ENCODE data around the gene FAM81A. TPM values are rescaled to one million over a fixed set of nuclear protein-coding genes. Genes with fewer than 3 reads are reported as not detected.
"Not testable (repeated sequence)": the region's sequence is repeated elsewhere in the genome, so short reads cannot be mapped to it uniquely, and the experiment has no call there.

Gene FAM81A
- total RNA-seq, 4 donors from 2014 or later = 0.15 to 1.3 (median 0.68) TPM

DNA sequence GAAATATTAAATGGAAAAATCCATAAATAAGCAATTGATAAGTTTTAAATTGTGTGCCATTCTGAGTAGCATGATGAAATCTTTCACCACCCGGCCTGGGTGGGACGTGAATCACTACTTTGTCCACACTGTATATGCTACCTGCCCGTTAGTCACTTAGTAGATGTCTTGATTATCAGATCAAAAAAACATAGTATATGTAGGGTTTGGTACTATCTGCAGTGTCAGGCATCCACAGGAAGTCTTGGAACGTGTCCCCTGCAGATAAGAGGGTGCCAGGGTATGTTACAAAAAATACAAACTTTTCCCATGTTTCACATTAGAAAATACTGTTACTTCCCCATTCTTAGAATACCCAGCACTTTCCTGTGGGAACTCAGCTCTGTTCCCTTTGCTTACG, 35.2 kb downstream of the FAM81A start:
- no peak overlapping the region for H3K27ac ChIP-seq
- H3K4me3 ChIP-seq = no peak overlapping the region
- H3K9me3 ChIP-seq = no peaks in the 10 kb centered on the region
- 66 to 67% methylated on average over 2 to 5 of the region's 5 CpGs for WGBS, 2 donors (ENCODE audit: low coverage in 1 of 2)
- no peaks in the 10 kb centered on the region for H3K4me1 ChIP-seq
- TF ChIP-seq EP300 (IDR thresholded peaks at IDR 0.05) (no peak), POLR2A (IDR thresholded peaks at IDR 0.05) (no peak), POLR2AphosphoS5 (IDR thresholded peaks at IDR 0.05) (no peak)
- TF ChIP-seq, protein P1, sequence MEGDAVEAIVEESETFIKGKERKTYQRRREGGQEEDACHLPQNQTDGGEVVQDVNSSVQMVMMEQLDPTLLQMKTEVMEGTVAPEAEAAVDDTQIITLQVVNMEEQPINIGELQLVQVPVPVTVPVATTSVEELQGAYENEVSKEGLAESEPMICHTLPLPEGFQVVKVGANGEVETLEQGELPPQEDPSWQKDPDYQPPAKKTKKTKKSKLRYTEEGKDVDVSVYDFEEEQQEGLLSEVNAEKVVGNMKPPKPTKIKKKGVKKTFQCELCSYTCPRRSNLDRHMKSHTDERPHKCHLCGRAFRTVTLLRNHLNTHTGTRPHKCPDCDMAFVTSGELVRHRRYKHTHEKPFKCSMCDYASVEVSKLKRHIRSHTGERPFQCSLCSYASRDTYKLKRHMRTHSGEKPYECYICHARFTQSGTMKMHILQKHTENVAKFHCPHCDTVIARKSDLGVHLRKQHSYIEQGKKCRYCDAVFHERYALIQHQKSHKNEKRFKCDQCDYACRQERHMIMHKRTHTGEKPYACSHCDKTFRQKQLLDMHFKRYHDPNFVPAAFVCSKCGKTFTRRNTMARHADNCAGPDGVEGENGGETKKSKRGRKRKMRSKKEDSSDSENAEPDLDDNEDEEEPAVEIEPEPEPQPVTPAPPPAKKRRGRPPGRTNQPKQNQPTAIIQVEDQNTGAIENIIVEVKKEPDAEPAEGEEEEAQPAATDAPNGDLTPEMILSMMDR (IDR thresholded peaks at IDR 0.05) = no peak
- ATAC-seq = no peak
- no peaks in the 10 kb centered on the region for H3K36me3 ChIP-seq
- H3K27me3 ChIP-seq = no peaks in the 10 kb centered on the region

DNA sequence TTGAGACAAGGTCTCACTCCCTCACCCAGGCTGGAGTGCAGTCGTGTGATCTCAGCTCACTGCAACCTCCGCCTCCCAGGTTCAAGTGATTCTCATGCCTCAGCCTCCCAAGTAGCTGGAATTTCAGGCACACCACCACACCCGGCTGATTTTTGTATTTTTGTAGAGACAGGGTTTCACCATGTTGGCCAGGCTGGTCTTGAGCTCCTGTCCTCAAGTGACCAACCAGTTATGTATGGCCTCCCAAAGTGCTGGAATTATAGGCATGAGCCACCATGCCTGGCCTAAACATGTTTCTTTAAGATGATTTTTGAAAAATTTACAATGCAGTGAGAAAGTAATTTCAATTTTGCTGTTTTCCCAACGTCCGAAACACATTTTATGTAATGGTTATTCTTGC, 37.2 kb downstream of the FAM81A start:
- ATAC-seq = not testable (repeated sequence)

DNA sequence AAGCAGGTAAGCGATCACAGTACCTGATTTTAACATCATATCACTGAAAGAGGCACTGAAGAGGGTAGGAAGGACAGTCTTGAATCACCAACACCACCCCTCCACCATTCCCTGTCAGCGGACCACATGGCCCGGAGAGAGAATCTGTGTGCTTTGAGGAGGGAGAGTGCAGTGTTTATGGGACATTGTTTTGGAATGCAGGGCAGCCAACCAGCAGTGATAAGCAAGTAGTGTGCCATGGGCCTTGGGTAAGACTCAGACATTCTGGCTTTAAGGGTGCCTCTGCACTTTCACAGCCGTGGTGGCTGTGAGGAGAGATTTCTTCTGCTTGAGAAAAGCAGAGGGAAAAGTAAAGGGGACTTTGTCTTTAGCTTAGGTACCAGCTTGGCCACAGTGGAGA, 46.4 kb downstream of the FAM81A start:
- H3K9me3 ChIP-seq = peaks cover 0 to 1% (median 0%) of the 10 kb centered on the region in 3 donors
- ATAC-seq = no peak

More for the DNA sequence above, 37.2 kb downstream of the FAM81A start:
- H3K9me3 ChIP-seq, H3K27me3 ChIP-seq, H3K4me3 ChIP-seq, H3K27ac ChIP-seq, H3K36me3 ChIP-seq, H3K4me1 ChIP-seq: not testable (repeated sequence)
- 86 to 100% methylated on average over 3 to 5 of the region's 5 CpGs for WGBS, 2 donors (ENCODE audit: low coverage in 1 of 2)

DNA sequence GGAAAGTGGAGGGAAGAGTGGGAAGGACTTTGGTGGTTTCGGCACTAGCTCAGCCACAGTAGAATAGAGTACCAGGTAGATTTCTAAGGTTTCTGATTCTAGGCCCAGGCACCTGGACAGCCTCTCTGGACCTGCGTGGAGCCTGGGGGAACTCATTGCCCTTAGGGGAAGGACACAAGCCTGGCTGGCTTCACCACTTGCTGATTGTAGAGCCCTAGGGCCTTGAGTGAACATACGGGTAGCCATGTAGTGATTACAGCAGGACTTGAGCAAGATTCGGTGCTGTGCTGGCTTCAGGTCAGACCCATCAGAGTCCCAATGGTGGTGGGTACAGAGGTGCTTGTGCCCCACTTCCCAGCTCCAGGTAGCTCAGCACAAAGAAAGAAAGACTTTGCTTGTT, 47.0 kb downstream of the FAM81A start:
- Histone ChIP-seq H3K9me3 (peaks cover 0 to 4% (median 0%) of the 10 kb centered on the region in 3 donors), H3K36me3 (no peaks in the 10 kb centered on the region), H3K27ac (no peak overlapping the region), H3K27me3 (no peaks in the 10 kb centered on the region), H3K4me1 (no peaks in the 10 kb centered on the region), H3K4me3 (no peak overlapping the region)
- no peak for ATAC-seq
- TF ChIP-seq POLR2A (IDR thresholded peaks at IDR 0.05) (no peak), EP300 (IDR thresholded peaks at IDR 0.05) (no peak), POLR2AphosphoS5 (IDR thresholded peaks at IDR 0.05) (no peak)
- TF ChIP-seq, protein P1 (IDR thresholded peaks at IDR 0.05) = no peak
- WGBS, 2 donors (ENCODE audit: low coverage in 1 of 2) = 82 to 91% methylated on average over 2 to 4 of the region's 4 CpGs

More for the DNA sequence above, 46.4 kb downstream of the FAM81A start:
- WGBS, 2 donors (ENCODE audit: low coverage in 1 of 2) = 88 to 100% methylated on average over 1 to 3 of the region's 4 CpGs
- Histone ChIP-seq H3K36me3 (no peaks in the 10 kb centered on the region), H3K4me1 (no peaks in the 10 kb centered on the region), H3K4me3 (no peak overlapping the region), H3K27me3 (no peaks in the 10 kb centered on the region), H3K27ac (no peak overlapping the region)
- TF ChIP-seq EP300 (IDR thresholded peaks at IDR 0.05) (no peak), POLR2AphosphoS5 (IDR thresholded peaks at IDR 0.05) (no peak), POLR2A (IDR thresholded peaks at IDR 0.05) (no peak)
- TF ChIP-seq, protein P1 (IDR thresholded peaks at IDR 0.05) = no peak

DNA sequence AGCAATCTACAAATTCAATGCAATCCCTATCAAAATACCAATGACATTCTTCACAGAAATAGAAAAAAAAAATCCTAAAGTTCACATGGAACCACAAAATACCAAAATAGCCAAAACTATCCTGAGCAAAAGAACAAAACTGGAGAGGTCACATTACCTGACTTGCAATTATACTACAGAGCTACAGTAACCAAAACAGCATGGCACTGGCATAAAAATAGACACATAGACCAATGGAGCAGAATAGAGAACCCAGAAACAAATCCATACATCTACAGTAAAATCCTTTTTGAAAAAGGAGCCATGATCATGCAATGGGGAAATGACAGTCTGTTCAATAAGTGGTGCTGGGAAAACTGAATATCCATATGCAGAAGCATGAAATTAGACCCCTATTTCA, 51.5 kb downstream of the FAM81A start:
- not testable (repeated sequence) for H3K9me3 ChIP-seq, H3K4me1 ChIP-seq, ATAC-seq, H3K4me3 ChIP-seq, H3K27ac ChIP-seq, H3K36me3 ChIP-seq, H3K27me3 ChIP-seq

DNA sequence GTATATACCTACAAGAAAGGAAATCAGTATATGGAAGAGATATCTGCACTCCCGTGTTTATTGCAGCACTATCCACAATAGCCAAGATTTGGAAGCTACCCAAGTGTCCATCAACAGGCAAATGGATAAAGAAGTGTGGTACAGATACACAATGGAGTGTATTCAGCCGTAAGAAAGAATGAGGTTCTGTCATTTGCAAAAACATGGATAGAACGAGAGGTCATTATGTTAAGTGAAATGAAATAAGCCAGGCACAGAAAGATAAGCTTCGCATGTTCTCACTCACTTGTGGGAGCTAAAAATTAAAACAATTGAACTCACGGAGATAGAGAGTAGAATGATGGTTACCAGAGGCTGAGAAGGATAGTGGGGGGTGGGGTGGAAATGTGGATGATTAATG, 53.1 kb downstream of the FAM81A start:
- ATAC-seq = no peak
- no peak overlapping the region for H3K27ac ChIP-seq
- H3K4me1 ChIP-seq = peaks cover 0 to 7% (median 0%) of the 10 kb centered on the region in 3 donors
- H3K4me3 ChIP-seq = no peak overlapping the region
- no peaks in the 10 kb centered on the region for H3K27me3 ChIP-seq
- 32 to 37% methylated on average over 5 of the region's 5 CpGs for WGBS, 2 donors (ENCODE audit: low coverage in 1 of 2)
- TF ChIP-seq POLR2AphosphoS5 (IDR thresholded peaks at IDR 0.05) (no peak), POLR2A (IDR thresholded peaks at IDR 0.05) (no peak), EP300 (IDR thresholded peaks at IDR 0.05) (no peak)
- TF ChIP-seq, protein P1 (IDR thresholded peaks at IDR 0.05) = no peak
- H3K36me3 ChIP-seq = no peaks in the 10 kb centered on the region
- peaks cover 0 to 4% (median 0%) of the 10 kb centered on the region in 3 donors for H3K9me3 ChIP-seq

Data from gastroesophageal sphincter (tissue), 4 donors.